Measurements from ENCODE around the gene PACSIN2.

Gene PACSIN2

DNA sequence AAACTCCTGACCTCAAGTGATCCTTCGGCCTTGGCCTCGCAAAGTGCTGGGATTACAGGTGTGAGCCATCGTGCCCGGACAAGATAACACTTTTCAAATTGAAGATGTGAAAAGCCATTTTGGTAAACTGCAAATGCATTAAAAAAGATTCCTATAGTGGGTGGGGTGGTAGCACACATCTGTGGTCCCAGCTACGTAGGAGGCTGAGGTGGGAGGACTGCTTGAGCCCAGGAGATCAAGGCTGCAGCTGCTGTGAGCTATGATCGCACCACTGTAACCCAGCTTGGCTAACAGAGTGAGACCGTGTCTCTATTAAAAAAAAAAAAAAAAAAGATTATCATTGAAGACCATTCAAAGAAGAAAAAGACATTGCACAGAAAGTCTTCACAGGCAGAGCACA lies 140.9 kb downstream of the PACSIN2 start:
- Histone ChIP-seq H3F3A (ENCODE audit: control insufficient read depth, insufficient read depth) (no peaks in the 10 kb centered on the region), H3K9me3 (ENCODE audit: control insufficient read depth, insufficient read depth, low read length) (no peaks in the 10 kb centered on the region), H3K4me1 (ENCODE audit: control insufficient read depth, low read length) (no peaks in the 10 kb centered on the region), H3K27ac (ENCODE audit: low read depth, low read length) (no peak overlapping the region), H3K79me2 (ENCODE audit: control insufficient read depth, low read length) (no peaks in the 10 kb centered on the region), H3K36me3 (ENCODE audit: control insufficient read depth, low read length) (peaks cover 39% of the 10 kb centered on the region), H3K9me2 (replicated peaks; ENCODE audit: control insufficient read depth, low read length) (no peaks in the 10 kb centered on the region), H4K20me1 (ENCODE audit: control insufficient read depth, insufficient read depth, low read depth, low read length) (0 out of 2 replicates have a peak, but pooled peaks cover 3% of the 10 kb centered on the region), H3K4me3 (ENCODE audit: low read length) (no peak overlapping the region), H3K4me2 (ENCODE audit: low read length) (no peak overlapping the region), H3K27me3 (ENCODE audit: control insufficient read depth, low read length) (no peaks in the 10 kb centered on the region)
- TF ChIP-seq EZH2phosphoT487 (IDR thresholded peaks at IDR 0.05; ENCODE audit: borderline replicate concordance, low read length), result no peak
- TF ChIP-seq, protein P1, sequence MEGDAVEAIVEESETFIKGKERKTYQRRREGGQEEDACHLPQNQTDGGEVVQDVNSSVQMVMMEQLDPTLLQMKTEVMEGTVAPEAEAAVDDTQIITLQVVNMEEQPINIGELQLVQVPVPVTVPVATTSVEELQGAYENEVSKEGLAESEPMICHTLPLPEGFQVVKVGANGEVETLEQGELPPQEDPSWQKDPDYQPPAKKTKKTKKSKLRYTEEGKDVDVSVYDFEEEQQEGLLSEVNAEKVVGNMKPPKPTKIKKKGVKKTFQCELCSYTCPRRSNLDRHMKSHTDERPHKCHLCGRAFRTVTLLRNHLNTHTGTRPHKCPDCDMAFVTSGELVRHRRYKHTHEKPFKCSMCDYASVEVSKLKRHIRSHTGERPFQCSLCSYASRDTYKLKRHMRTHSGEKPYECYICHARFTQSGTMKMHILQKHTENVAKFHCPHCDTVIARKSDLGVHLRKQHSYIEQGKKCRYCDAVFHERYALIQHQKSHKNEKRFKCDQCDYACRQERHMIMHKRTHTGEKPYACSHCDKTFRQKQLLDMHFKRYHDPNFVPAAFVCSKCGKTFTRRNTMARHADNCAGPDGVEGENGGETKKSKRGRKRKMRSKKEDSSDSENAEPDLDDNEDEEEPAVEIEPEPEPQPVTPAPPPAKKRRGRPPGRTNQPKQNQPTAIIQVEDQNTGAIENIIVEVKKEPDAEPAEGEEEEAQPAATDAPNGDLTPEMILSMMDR (IDR thresholded peaks at IDR 0.05; ENCODE audit: low read depth, low read length, poor library complexity, severe bottlenecking), result no peak

DNA sequence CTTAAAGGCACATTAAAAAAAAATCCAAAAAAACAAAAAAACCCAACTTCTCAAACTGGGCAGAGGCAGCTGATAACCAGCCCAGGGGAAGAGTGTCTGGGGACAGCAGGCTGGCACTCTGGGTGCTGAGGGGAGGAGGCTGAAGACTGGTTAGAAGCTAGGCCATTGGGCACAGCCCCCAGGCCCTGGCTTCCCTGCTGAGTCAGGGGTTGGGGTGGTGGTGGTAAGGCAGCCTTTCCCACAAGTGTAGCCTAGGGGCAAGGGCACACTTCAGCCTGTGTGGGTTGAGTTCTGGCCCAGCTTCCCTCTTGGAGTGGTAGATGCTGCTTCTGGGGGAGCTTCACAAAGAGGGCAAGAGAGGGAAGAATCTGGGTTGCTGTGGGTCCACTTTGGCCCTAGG lies 141.6 kb downstream of the PACSIN2 start:
- H3K4me2 ChIP-seq (ENCODE audit: low read length), result no peak overlapping the region
- H3K27ac ChIP-seq (ENCODE audit: low read depth, low read length), result no peak overlapping the region
- no peaks in the 10 kb centered on the region for H3K4me1 ChIP-seq (ENCODE audit: control insufficient read depth, low read length)
- no peaks in the 10 kb centered on the region for H3K9me2 ChIP-seq (replicated peaks; ENCODE audit: control insufficient read depth, low read length)
- H3K9me3 ChIP-seq (ENCODE audit: control insufficient read depth, insufficient read depth, low read length), result no peaks in the 10 kb centered on the region
- TF ChIP-seq EZH2phosphoT487 (IDR thresholded peaks at IDR 0.05; ENCODE audit: borderline replicate concordance, low read length), result no peak
- TF ChIP-seq, protein P1 (IDR thresholded peaks at IDR 0.05; ENCODE audit: low read depth, low read length, poor library complexity, severe bottlenecking), result no peak
- H3K36me3 ChIP-seq (ENCODE audit: control insufficient read depth, low read length), result peaks cover 34% of the 10 kb centered on the region
- H3K79me2 ChIP-seq (ENCODE audit: control insufficient read depth, low read length), result no peaks in the 10 kb centered on the region
- no peaks in the 10 kb centered on the region for H3F3A ChIP-seq (ENCODE audit: control insufficient read depth, insufficient read depth)
- H3K4me3 ChIP-seq (ENCODE audit: low read length), result no peak overlapping the region
- H4K20me1 ChIP-seq (ENCODE audit: control insufficient read depth, insufficient read depth, low read depth, low read length), result 0 out of 2 replicates have a peak, but pooled peaks cover 3% of the 10 kb centered on the region
- H3K27me3 ChIP-seq (ENCODE audit: control insufficient read depth, low read length), result no peaks in the 10 kb centered on the region

DNA sequence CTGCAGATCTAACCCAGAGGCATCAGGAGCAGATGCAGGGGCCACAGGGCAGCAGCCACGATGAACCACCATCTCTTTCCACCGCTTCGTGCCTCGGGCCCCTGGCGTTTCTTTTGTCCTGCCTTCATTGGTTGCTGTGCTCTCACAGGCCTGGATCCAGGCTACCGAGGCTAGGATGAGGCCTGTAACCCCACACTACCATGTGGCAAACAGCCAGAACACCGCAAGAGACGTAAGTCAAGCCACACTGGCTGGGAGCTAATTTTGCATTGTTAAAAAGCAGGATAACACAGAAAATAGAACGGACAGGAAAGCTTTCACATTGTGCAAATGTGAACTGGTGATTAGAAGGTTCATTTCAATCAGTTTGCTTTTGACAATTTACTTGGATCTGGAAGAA lies 142.1 kb downstream of the PACSIN2 start:
- Histone ChIP-seq H3K79me2 (ENCODE audit: control insufficient read depth, low read length) (no peaks in the 10 kb centered on the region), H3K27me3 (ENCODE audit: control insufficient read depth, low read length) (no peaks in the 10 kb centered on the region), H3K4me3 (ENCODE audit: low read length) (no peak overlapping the region), H4K20me1 (ENCODE audit: control insufficient read depth, insufficient read depth, low read depth, low read length) (0 out of 2 replicates have a peak, but pooled peaks cover 3% of the 10 kb centered on the region), H3F3A (ENCODE audit: control insufficient read depth, insufficient read depth) (no peaks in the 10 kb centered on the region), H3K36me3 (ENCODE audit: control insufficient read depth, low read length) (peaks cover 29% of the 10 kb centered on the region), H3K9me2 (replicated peaks; ENCODE audit: control insufficient read depth, low read length) (no peaks in the 10 kb centered on the region), H3K4me1 (ENCODE audit: control insufficient read depth, low read length) (no peaks in the 10 kb centered on the region), H3K4me2 (ENCODE audit: low read length) (no peak overlapping the region), H3K27ac (ENCODE audit: low read depth, low read length) (no peak overlapping the region), H3K9me3 (ENCODE audit: control insufficient read depth, insufficient read depth, low read length) (no peaks in the 10 kb centered on the region)
- TF ChIP-seq EZH2phosphoT487 (IDR thresholded peaks at IDR 0.05; ENCODE audit: borderline replicate concordance, low read length), result no peak
- TF ChIP-seq, protein P1 (IDR thresholded peaks at IDR 0.05; ENCODE audit: low read depth, low read length, poor library complexity, severe bottlenecking), result no peak

Measured in DOHH2 (cell line).